GM12878 (cell line): ENCODE measurements around the gene AKAP12.
"Not testable (repeated sequence)": the region's sequence is repeated elsewhere in the genome, so short reads cannot be mapped to it uniquely, and the experiment has no call there.

Experiments
- BMI1 ChIP-seq: fragments of 450-650 bp; IDR thresholded peaks from 2 replicates; pipeline ENCODE4 v1.6.1; 2016; ENCODE audit warnings: mild to moderate bottlenecking, moderate library complexity, borderline replicate concordance
- CREM ChIP-seq: IDR thresholded peaks from 2 replicates; pipeline ENCODE4 v1.6.1; 2014; ENCODE audit warnings: antibody characterized with exemption, low read depth
- POLR2A ChIP-seq: IDR thresholded peaks from 2 replicates; pipeline ENCODE4 v1.6.1; 2011; ENCODE audit warnings: low read depth, mild to moderate bottlenecking, low read length
- POLR2AphosphoS5 ChIP-seq: IDR thresholded peaks from 2 replicates; pipeline ENCODE4 v1.6.1; 2011; ENCODE audit warnings: mild to moderate bottlenecking, low read length, inconsistent platforms

GRCh38 chr6:151382631-151383030, 142.9 kb downstream of the AKAP12 start:
- TF ChIP-seq POLR2A, CREM, BMI1, POLR2AphosphoS5: not testable (repeated sequence)
